Right lobe of liver (tissue), 4 donors: ENCODE measurements around the gene COX4I1.

ENCODE experiments used
- CTCF ChIP-seq, 4 donors: fragments of 200-600 bp in 3 of 4; fragments of 450-650 bp in 1 of 4; IDR thresholded peaks; one replicate each; pipeline versions ENCODE4 v1.5.1 to v1.8.0; 2016 to 2022; ENCODE audit warnings: antibody characterized with exemption in 4 of 4, mild to moderate bottlenecking in 2 of 4
- POLR2A ChIP-seq: fragments of 450-650 bp; IDR thresholded peaks from one replicate; pipeline ENCODE4 v1.6.1; 2017; ENCODE audit warnings: antibody characterized with exemption, mild to moderate bottlenecking
- donor health status: DM: no; HTN: no; CAD: no.
- donor health status: DM: no; HTN: no; CAD: no.
- donor health status: DM: no; HTN: yes; CAD: no.

- TF ChIP-seq CTCF (IDR thresholded peaks at IDR 0.05) (no peak), POLR2A (no peak)
These were observed 22.6 kb downstream of the COX4I1 start for GRCh38 chr16:85822145-85822544.
